HG03469 (cell line): ENCODE measurements around the gene MACIR.
A peak's percentile ranks its signal among the peaks of the same experiment; 100 is the strongest.
"Not testable (repeated sequence)": the region's sequence is repeated elsewhere in the genome, so short reads cannot be mapped to it uniquely, and the experiment has no call there.

Experiments
- ATAC-seq: cut with Tn5 transposase; IDR thresholded peaks from one replicate; pipeline ENCODE4 v1.9.1; 2021; ENCODE audit warnings: mild to moderate bottlenecking, moderate library complexity, moderate number of reproducible peaks; ENCODE audit not compliant: unreplicated experiment

MACIR gene, protein sequence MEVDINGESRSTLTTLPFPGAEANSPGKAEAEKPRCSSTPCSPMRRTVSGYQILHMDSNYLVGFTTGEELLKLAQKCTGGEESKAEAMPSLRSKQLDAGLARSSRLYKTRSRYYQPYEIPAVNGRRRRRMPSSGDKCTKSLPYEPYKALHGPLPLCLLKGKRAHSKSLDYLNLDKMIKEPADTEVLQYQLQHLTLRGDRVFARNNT

GRCh38 chr5:103258368-103258956, at the start of gene MACIR:
TSS of gene MACIR (plus strand) at chr5:103258763. CDS start at chr5:103275920, 17,157 bp downstream.
- ATAC-seq: peak; percentile 61

- ATAC-seq: no peak
These were observed 49.5 kb upstream of the MACIR start for GRCh38 chr5:103209065-103209464.

- ATAC-seq: no peak
These were observed 47.6 kb upstream of the MACIR start for GRCh38 chr5:103210952-103211351.

GRCh38 chr5:103211576-103212561, 46.7 kb upstream of the MACIR start:
- ATAC-seq: peak; percentile 64

DNA sequence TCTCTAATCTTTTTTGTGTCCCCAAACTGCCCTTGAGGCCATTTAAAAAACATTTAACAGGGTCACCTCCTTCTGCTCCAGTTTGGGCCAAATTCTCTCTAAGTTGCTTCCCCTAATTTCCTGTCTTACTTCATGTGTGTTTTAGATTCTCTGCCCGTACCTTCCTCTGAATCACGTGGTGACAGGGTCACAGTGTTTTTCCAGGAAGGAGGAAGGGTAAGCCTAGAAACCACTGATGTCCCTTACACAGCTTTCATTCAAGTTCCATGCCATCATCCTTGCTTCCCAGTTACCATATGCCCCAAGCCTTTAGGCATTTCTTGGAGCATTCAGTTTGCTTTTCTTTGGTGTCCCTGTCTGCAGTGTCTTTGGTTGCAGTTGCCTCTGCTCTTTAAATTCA, 42.4 kb upstream of the MACIR start:
- no peak for ATAC-seq

DNA sequence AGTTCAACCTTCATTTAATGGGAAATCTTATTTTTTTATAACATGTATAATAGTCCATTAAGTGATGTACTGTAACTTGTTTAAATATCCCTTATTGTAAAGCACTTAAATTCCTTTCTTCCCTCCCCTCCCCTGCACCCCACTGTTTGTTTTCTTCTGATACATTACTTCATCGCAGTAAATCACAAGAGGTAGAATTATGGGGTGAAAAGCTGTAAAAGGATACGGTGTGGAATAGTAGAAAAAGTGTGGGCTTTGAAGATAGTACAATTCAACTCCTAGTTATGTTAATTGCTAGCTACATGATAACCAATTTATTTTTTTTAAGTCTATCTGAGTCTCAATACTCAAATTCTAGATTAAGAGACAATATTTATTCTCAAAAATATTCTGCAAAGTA, 41.9 kb upstream of the MACIR start:
- no peak for ATAC-seq

GRCh38 chr5:103217101-103217500, 41.5 kb upstream of the MACIR start:
- no peak for ATAC-seq

GRCh38 chr5:103218164-103218563, 40.4 kb upstream of the MACIR start:
- ATAC-seq: no peak

DNA sequence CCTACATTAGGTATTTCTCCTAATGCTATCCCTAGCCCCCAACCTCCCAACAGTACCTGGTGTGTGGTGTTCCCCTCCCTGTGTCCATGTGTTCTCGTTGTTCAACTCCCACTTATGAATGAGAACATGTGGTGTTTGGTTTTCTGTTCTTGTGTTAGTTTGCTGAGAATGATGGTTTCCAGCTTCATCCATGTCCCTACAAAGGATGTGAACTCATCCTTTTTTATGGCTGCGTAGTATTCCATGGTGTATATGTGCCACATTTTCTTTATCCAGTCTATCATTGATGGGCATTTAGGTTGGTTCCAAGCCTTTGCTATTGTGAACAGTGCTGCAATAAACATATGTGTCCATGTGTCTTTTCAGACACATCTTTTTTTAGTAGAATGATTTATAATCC, 39.5 kb upstream of the MACIR start:
- not testable (repeated sequence) for ATAC-seq

GRCh38 chr5:103223031-103223955, 35.3 kb upstream of the MACIR start:
- ATAC-seq: no peak

- ATAC-seq: peak; percentile 99
These were observed 34.3 kb upstream of the MACIR start for GRCh38 chr5:103224118-103224893.

DNA sequence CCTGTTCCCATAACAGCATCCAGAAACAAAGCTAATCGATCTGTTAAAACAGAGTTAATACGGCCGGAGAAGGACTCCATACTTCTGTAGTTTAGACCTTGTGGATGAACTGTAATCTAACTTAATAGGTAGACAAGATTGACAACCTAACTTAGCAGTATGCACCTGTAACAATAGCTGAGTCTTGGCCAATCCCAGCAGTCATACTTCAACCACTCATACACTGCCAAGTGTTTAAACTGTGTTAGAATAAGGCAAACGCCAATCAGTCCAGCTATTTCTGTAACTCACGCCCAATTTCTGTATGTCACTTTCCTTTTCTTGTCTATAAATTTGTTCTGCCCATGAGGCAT, 33.7 kb upstream of the MACIR start:
- no peak for ATAC-seq

DNA sequence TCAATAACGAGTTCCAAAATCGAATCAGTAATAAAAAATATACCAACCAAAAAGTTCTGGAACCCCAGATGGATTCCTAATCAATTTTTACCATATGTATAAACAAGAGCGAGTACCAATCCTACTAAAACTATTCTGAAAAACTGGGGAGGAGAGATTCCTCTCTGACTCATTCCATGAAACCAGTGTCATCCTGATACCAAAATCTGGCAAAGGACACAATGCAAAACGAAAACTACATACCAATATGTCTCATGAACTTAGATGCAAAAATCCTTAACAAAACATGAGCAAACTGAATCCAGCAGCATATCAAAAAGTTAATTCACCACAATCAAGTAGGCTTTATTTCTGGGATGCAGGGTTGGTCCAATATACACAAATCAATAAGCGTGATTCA, 30.5 kb upstream of the MACIR start:
- no peak for ATAC-seq

DNA sequence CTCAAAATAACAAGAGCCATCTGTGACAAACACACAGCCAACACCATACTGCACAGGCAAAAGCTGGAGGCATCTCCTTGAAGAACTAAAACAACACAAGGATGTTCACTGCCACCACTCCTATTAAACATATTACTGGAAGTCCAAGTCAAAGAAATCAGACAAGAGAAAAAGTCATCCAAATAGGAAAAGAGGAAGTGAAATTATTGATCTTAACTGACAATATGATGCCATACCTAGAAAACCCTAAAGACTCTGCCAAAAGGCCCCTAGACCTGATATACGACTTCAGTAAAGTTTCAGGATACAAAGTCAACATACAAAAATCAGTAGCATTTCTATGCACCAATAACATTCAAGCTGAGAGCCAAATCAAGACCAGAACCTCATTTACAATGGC, 30.0 kb upstream of the MACIR start:
- no peak for ATAC-seq

DNA sequence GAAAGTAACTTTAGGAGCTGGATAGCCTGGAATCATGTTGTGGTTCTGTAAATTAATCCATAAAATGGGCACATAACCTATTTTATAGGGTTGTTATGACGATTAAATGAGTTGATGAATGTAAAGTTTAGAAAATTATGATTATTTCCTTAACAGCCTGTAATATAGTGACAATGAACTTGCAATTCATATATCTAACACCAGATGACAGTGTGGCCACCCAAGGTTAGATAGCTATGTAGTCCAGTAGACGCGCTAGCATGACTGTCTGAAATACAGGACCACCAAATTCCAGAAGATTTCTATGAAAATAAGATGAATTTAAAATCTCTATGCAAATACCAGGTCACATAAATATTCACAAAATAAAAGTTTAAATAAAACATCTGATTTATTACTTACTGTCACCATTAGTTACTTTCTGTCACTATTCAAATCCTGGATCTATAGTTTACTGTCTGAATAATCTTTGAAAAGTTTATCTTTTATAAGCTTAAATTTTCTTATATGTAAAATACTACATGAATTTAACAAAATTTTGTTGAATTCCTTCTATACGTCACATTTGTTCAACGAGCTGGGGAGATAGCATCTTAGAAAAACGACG, 26.1 kb upstream of the MACIR start:
- peak; percentile 93 for ATAC-seq

DNA sequence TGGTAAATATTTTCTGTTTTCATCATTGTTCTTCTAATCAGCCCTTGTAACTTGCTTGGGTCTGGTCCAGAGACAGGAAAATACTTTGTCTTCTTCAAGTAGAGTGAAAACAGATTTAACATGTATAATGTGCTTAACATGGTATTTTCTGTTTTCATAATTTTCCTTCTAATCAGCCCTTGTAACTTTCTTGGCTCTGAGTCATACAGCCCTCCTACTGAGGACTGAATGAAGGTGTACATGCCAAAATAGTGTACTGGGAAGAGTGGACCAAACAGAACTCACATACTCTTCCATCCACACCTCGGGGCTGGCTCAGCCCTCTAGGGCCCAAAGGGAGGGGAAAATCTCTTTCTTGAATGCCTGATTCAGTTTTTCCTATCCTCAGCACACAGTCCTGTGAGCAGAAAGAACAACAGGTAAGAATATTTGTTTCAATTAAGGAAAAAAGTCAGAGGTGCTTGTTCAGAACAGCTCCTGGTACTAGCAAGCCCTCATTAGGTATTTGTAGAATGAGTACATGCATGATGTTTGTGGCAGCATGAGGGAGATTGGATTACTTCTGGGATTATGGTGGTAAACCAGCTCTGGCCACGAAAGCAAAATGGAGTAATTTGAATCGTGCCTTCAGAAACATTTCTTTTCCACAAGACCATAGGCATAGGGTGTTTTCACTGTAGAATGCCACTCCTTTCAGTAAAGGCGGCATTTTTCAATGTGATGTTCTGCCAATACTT, 24.2 kb upstream of the MACIR start:
- ATAC-seq: no peak

GRCh38 chr5:103235891-103236290, 22.7 kb upstream of the MACIR start:
- no peak for ATAC-seq

DNA sequence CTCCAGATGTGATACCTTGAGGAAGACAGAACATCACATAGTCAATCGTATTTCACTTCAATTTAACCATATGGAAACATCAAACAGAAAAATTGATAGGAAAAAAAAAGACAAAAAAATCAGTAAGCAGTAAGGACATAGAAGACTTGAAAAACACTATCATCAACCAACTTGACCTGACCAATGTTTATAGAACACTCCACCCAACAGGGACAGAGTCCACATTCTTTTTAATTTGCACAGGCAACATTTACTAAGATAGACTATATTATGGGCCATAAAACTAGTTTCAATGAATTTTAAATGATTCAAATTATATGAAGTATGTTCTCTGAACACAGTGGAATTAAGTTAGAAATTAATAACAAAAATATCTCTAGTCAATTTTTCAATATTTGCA, 20.8 kb upstream of the MACIR start:
- no peak for ATAC-seq

GRCh38 chr5:103243665-103244064, 14.9 kb upstream of the MACIR start:
- no peak for ATAC-seq
